Smooth muscle cell (in vitro differentiated cells): ENCODE measurements around the gene ROR2. TPM values are rescaled to one million over a fixed set of nuclear protein-coding genes. Genes with fewer than 3 reads are reported as not detected.

Source experiments
- DNase-seq: peaks from one replicate; lab custom pipeline; 2025; ENCODE audit not compliant: unreplicated experiment; lab: John Stamatoyannopoulos, UW
- H2AFZ ChIP-seq: fragments of 200-600 bp; sonication (generic); 2 replicates; pipeline ENCODE4 v1.6.0; 2016; ENCODE audit warnings: antibody characterized with exemption, low read depth, mild to moderate bottlenecking
- H3F3A ChIP-seq: fragments of 200-600 bp; sonication (generic); 2 replicates; pipeline ENCODE4 v1.6.0; 2017; ENCODE audit warnings: antibody characterized with exemption, low read depth
- H3K27ac ChIP-seq: fragments of 200-600 bp; sonication (generic); 2 replicates; pipeline ENCODE4 v1.5.1; 2016; ENCODE audit warnings: low read depth, mild to moderate bottlenecking
- H3K27me3 ChIP-seq: fragments of 200-600 bp; sonication (generic); 2 replicates; pipeline ENCODE4 v1.6.1; 2016; ENCODE audit warnings: low read depth, mild to moderate bottlenecking
- H3K36me3 ChIP-seq: fragments of 200-600 bp; sonication (generic); 2 replicates; pipeline ENCODE4 v1.5.1; 2016; ENCODE audit warnings: low read depth
- H3K4me1 ChIP-seq: fragments of 200-600 bp; sonication (generic); 2 replicates; pipeline ENCODE4 v1.5.1; 2016; ENCODE audit warnings: low read depth
- H3K4me2 ChIP-seq: fragments of 200-600 bp; sonication (generic); 2 replicates; pipeline ENCODE4 v1.6.0; 2016; ENCODE audit warnings: mild to moderate bottlenecking
- H3K4me3 ChIP-seq: fragments of 200-600 bp; sonication (generic); 2 replicates; pipeline ENCODE4 v1.5.1; 2016; ENCODE audit warnings: mild to moderate bottlenecking
- H3K79me2 ChIP-seq: fragments of 200-600 bp; sonication (generic); 2 replicates; pipeline ENCODE4 v1.6.0; 2016; ENCODE audit warnings: low read depth, mild to moderate bottlenecking
- H3K9ac ChIP-seq: fragments of 200-600 bp; sonication (generic); 2 replicates; pipeline ENCODE4 v1.6.0; 2016; ENCODE audit warnings: low read depth
- H3K9me3 ChIP-seq: fragments of 200-600 bp; sonication (generic); replicated peaks from 2 replicates; pipeline ENCODE4 v1.5.1; 2016; ENCODE audit warnings: low read depth
- H4K20me1 ChIP-seq: fragments of 200-600 bp; sonication (generic); 2 replicates; pipeline ENCODE4 v1.6.0; 2016; ENCODE audit warnings: low read depth
- WGBS: methylation state at CpG from one replicate; pipeline ENCODE4 v1.1.7; 2016; ENCODE audit warnings: low lambda C conversion rate; 5-methylcytosine and 5-hydroxymethylcytosine counted together
- polyA plus RNA-seq: library from polyadenylated mRNA; unstranded; fragments of >200 nt; fragmentation: Nextera tagmentation; extraction: Ambion mirVana; gene quantifications from 2 replicates; pipeline ENCODE4 v1.2.1, GENCODE V29; 2016
- total RNA-seq: library from RNA; depleted of rRNA; stranded (reverse); fragments of >200 nt; gene quantifications from 2 replicates; pipeline ENCODE4 v1.2.3, GENCODE V29; 2014
- TF ChIP-seq, protein P1 (sequence below): fragments of 200-600 bp; sonication (generic); IDR thresholded peaks from 2 replicates; pipeline ENCODE4 v1.5.1; 2017; ENCODE audit warnings: borderline replicate concordance, mild to moderate bottlenecking, antibody characterized with exemption; ENCODE audit not compliant: insufficient read depth, poor library complexity, severe bottlenecking

The ROR2 gene
- total and polyA plus RNA-seq, 2 experiments from 2014 or later: 16.7 to 21.7 TPM

DNA sequence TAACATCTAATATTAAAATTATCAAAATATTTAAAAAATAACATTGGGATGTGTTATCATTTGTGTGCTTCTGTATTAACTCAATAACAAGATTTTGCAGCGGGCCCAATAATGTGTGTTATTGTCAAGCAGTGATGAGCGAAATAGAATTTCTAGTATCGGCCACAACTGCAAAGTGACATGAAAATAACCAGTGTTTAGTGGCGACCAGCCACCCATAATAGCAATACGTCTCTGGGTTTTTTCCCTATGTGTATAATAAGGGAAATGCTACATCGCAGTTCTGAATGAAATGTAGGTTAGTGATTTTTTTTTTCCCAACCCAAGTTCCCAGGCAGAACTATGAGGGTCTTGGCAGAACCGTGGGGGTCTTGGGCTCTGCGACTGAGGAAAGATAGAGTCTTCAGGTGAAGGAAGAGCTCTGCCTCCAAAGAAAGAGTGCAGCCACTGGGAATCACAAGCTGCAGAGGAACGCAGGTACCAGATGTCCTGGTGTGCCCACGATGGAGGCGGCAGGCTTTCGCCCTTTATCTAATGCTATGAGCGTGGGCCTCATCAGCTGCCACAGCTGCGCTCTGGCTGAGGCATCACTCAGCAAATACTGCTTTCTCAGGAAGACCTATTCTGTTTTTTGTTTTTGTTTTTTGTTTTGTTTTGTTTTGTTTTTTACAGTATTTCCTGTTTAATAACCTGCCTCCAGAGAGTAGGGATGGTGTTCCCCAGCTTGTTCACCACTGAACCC is 235.0 kb downstream of the ROR2 start:
- Histone ChIP-seq H3K9me3 (no peaks in the 10 kb centered on the region), H3K79me2 (no peaks in the 10 kb centered on the region), H3K36me3 (no peaks in the 10 kb centered on the region), H3K27me3 (no peaks in the 10 kb centered on the region), H4K20me1 (no peaks in the 10 kb centered on the region), H3K27ac (no peak overlapping the region), H3F3A (peaks cover 22% of the 10 kb centered on the region), H3K4me3 (peak overlapping the region; percentile 53), H2AFZ (no peak overlapping the region), H3K9ac (no peak overlapping the region), H3K4me1 (peaks cover 9% of the 10 kb centered on the region), H3K4me2 (peak overlapping the region; percentile 88)
- no peak for DNase-seq
- WGBS: 88% methylated on average over 14 of the region's 14 CpGs
- TF ChIP-seq, protein P1, sequence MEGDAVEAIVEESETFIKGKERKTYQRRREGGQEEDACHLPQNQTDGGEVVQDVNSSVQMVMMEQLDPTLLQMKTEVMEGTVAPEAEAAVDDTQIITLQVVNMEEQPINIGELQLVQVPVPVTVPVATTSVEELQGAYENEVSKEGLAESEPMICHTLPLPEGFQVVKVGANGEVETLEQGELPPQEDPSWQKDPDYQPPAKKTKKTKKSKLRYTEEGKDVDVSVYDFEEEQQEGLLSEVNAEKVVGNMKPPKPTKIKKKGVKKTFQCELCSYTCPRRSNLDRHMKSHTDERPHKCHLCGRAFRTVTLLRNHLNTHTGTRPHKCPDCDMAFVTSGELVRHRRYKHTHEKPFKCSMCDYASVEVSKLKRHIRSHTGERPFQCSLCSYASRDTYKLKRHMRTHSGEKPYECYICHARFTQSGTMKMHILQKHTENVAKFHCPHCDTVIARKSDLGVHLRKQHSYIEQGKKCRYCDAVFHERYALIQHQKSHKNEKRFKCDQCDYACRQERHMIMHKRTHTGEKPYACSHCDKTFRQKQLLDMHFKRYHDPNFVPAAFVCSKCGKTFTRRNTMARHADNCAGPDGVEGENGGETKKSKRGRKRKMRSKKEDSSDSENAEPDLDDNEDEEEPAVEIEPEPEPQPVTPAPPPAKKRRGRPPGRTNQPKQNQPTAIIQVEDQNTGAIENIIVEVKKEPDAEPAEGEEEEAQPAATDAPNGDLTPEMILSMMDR: no peak

DNA sequence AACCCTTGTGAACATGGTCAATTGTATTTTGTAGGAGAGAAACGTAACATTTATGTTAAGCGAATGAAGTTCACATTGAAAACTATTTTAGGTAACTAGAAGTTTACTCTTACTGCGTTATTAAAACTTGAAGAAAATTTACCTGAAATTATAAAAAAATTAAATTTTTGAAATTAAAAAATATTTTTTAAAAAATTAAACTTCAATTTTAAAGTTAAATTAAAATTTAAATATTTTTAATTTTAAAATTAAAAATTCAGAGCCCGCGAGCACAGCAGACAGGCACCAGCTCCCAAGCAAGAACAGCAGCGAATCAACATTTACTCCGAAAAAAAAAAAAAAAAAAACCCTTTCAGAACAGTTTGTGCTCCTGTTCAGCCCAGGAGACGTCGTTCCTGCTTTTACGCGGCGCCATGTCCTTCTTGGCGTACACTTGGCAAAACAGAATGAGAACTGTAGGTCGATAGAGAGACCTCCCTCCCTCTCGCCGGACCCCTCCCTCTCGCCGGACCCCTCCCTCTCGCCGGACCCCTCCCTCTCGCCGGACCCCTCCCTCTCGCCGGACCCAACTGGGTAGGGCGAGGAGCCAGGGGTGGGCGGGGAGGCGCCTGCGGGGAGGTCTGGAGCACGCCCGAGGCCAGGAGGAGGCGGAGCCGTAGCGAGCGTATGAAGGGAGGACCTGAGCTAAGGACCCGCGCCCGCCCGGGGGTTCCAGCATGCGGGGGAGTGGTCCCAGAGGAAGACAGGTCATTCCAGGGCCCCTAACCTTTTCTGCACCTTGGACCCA is 235.8 kb downstream of the ROR2 start:
- H3F3A ChIP-seq: peaks cover 22% of the 10 kb centered on the region
- peaks cover 9% of the 10 kb centered on the region for H3K4me1 ChIP-seq
- H3K27ac ChIP-seq: peak overlapping the region; percentile 93
- TF ChIP-seq, protein P1: no peak
- H2AFZ ChIP-seq: no peak overlapping the region
- 17% methylated on average over 26 of the region's 39 CpGs for WGBS
- peak overlapping the region; percentile 53 for H3K4me3 ChIP-seq
- no peaks in the 10 kb centered on the region for H3K79me2 ChIP-seq
- peak; percentile 14 for DNase-seq
- no peaks in the 10 kb centered on the region for H3K27me3 ChIP-seq
- no peaks in the 10 kb centered on the region for H3K36me3 ChIP-seq
- peak overlapping the region; percentile 3 for H3K9ac ChIP-seq
- no peaks in the 10 kb centered on the region for H3K9me3 ChIP-seq
- H4K20me1 ChIP-seq: no peaks in the 10 kb centered on the region
- H3K4me2 ChIP-seq: peak overlapping the region; percentile 88

DNA sequence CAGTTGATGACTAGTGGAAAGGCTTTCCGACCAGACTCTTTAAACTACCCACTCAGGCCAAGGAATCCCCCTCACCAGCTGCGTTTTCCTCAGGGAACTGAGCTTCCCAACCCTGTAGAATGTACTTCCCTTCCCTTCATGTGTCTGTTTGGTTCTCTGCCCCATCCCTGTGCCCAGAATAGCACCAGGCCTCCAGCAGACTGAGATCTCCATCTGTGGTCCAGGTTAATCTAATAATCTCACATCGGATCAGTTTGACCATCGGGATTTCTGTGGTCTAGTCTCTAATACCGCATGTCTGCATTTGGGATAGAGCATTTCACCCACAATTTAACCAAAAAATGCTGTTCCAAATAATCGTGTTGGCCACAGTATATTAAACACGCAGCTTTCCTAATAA is 237.2 kb downstream of the ROR2 start:
- Histone ChIP-seq H4K20me1 (no peaks in the 10 kb centered on the region), H3K4me3 (no peak overlapping the region), H3K79me2 (no peaks in the 10 kb centered on the region), H3K36me3 (no peaks in the 10 kb centered on the region), H3K4me2 (peak overlapping the region; percentile 88), H3K9ac (peak overlapping the region; percentile 72), H3F3A (peaks cover 22% of the 10 kb centered on the region), H3K4me1 (peaks cover 9% of the 10 kb centered on the region), H3K27me3 (no peaks in the 10 kb centered on the region), H3K9me3 (no peaks in the 10 kb centered on the region), H2AFZ (no peak overlapping the region), H3K27ac (peak overlapping the region; percentile 93)
- DNase-seq: no peak
- whole genome bisulfite sequencing: 40% methylated on average over 7 of the region's 7 CpGs
- TF ChIP-seq, protein P1: no peak
